ENCODE results near the gene EPM2A. TPM values are rescaled to one million over a fixed set of nuclear protein-coding genes. Genes with fewer than 3 reads are reported as not detected.
"Not testable (repeated sequence)": the region's sequence is repeated elsewhere in the genome, so short reads cannot be mapped to it uniquely, and the experiment has no call there.

The EPM2A gene
- polyA plus RNA-seq (2013, experiment 1 of 2; ENCODE audit: insufficient read length): 3.2 TPM
- 3.1 TPM for polyA plus RNA-seq (2013, experiment 2 of 2; ENCODE audit: insufficient read length)

- peak; percentile 82 for DNase-seq
Observed at GRCh38 chr6:145735356-145736165, at the start of gene EPM2A. Gene EPM2A (minus strand): TSS chr6:145735520. CDS start chr6:145735498, 22 bp downstream.

GRCh38 chr6:145784683-145785082 lies 49.4 kb upstream of the EPM2A start:
- no peak for DNase-seq

GRCh38 chr6:145783796-145784195 lies 48.5 kb upstream of the EPM2A start:
- DNase-seq: no peak

- no peak for DNase-seq
Observed at GRCh38 chr6:145772846-145773245, 37.5 kb upstream of the EPM2A start.

GRCh38 chr6:145765449-145765848 lies 30.1 kb upstream of the EPM2A start:
- no peak for DNase-seq

GRCh38 chr6:145763742-145764141 lies 28.4 kb upstream of the EPM2A start:
- DNase-seq: no peak

GRCh38 chr6:145761584-145761983 lies 26.3 kb upstream of the EPM2A start:
- DNase-seq: no peak

GRCh38 chr6:145758113-145758512 lies 22.8 kb upstream of the EPM2A start:
- DNase-seq: no peak

GRCh38 chr6:145756170-145756662 lies 20.9 kb upstream of the EPM2A start:
- peak; percentile 96 for DNase-seq

GRCh38 chr6:145755682-145756081 lies 20.4 kb upstream of the EPM2A start:
- DNase-seq: no peak

GRCh38 chr6:145752638-145753037 lies 17.3 kb upstream of the EPM2A start:
- DNase-seq: no peak

- DNase-seq: peak; percentile 84
Observed at GRCh38 chr6:145749632-145750031, 14.3 kb upstream of the EPM2A start.

GRCh38 chr6:145745861-145746260 lies 10.5 kb upstream of the EPM2A start:
- no peak for DNase-seq

- no peak for DNase-seq
Observed at GRCh38 chr6:145744619-145745018, 9.3 kb upstream of the EPM2A start.

GRCh38 chr6:145743332-145743731 lies 8.0 kb upstream of the EPM2A start:
- no peak for DNase-seq

GRCh38 chr6:145742472-145742871 lies 7.2 kb upstream of the EPM2A start:
- not testable (repeated sequence) for DNase-seq

GRCh38 chr6:145739685-145740084 lies 4.4 kb upstream of the EPM2A start:
- DNase-seq: not testable (repeated sequence)

GRCh38 chr6:145738265-145738664 lies 2.9 kb upstream of the EPM2A start:
- no peak for DNase-seq

GRCh38 chr6:145736661-145737144 lies 1.4 kb upstream of the EPM2A start:
- peak; percentile 32 for DNase-seq

GRCh38 chr6:145734486-145735355 lies 599 bp downstream of the EPM2A start:
- peak; percentile 92 for DNase-seq

- DNase-seq: no peak
Observed at GRCh38 chr6:145733810-145734209, 1.5 kb downstream of the EPM2A start.

GRCh38 chr6:145733207-145733606 lies 2.1 kb downstream of the EPM2A start:
- no peak for DNase-seq

- peak; percentile 52 for DNase-seq
Observed at GRCh38 chr6:145731447-145731846, 3.9 kb downstream of the EPM2A start.
